Liver (tissue), 9 donors: ENCODE measurements around the gene CEP126. TPM values are rescaled to one million over a fixed set of nuclear protein-coding genes. Genes with fewer than 3 reads are reported as not detected.

ENCODE experiments used
- DNase-seq: peaks from one replicate; pipeline ENCODE4 v3.0.0-alpha.2; 2017; ENCODE audit warnings: low spot score
- H3K27ac ChIP-seq, 2 donors: one replicate each; pipeline ENCODE4 v1.7.0; 2013; ENCODE audit warnings: inconsistent platforms in 2 of 2, low read length in 2 of 2, control low read depth in 1 of 2, low read depth in 1 of 2, mild to moderate bottlenecking in 1 of 2
- H3K27me3 ChIP-seq, 4 donors: one replicate each; pipeline versions ENCODE4 v1.6.1 to v1.7.0; 2013; ENCODE audit warnings: low read length in 3 of 4, inconsistent platforms in 1 of 4, mild to moderate bottlenecking in 1 of 4, moderate library complexity in 1 of 4; ENCODE audit not compliant: control insufficient read depth in 4 of 4, insufficient read depth in 4 of 4
- H3K36me3 ChIP-seq, 4 donors: one replicate each; pipeline versions ENCODE4 v1.6.1 to v1.7.0; 2013; ENCODE audit warnings: low read length in 3 of 4, mild to moderate bottlenecking in 3 of 4, low read depth in 1 of 4, moderate library complexity in 1 of 4; ENCODE audit not compliant: control insufficient read depth in 4 of 4, insufficient read depth in 3 of 4
- H3K4me1 ChIP-seq, 4 donors: one replicate each; pipeline versions ENCODE4 v1.6.1 to v1.7.0; 2013; ENCODE audit warnings: low read length in 3 of 4, mild to moderate bottlenecking in 3 of 4, moderate library complexity in 1 of 4; ENCODE audit not compliant: control insufficient read depth in 4 of 4, insufficient read depth in 4 of 4
- H3K4me3 ChIP-seq, 3 donors: one replicate each; pipeline versions ENCODE4 v1.6.1 to v1.7.0; 2013; ENCODE audit warnings: low read length in 3 of 3, control low read depth in 1 of 3, low read depth in 1 of 3, mild to moderate bottlenecking in 1 of 3
- H3K9ac ChIP-seq, 2 donors: one replicate each; pipeline ENCODE4 v1.7.0; 2013; ENCODE audit warnings: low read length in 2 of 2, mild to moderate bottlenecking in 2 of 2, moderate library complexity in 2 of 2, control low read depth in 1 of 2, low read depth in 1 of 2
- H3K9me3 ChIP-seq, 4 donors: one replicate each; pipeline versions ENCODE4 v1.6.1 to v1.7.0; 2013; ENCODE audit warnings: low read length in 3 of 4; ENCODE audit not compliant: control insufficient read depth in 4 of 4
- ATF3 ChIP-seq: IDR thresholded peaks from 2 replicates; pipeline ENCODE4 v1.6.1; 2016; ENCODE audit warnings: antibody characterized with exemption
- CTCF ChIP-seq: fragments of 150-350 bp; IDR thresholded peaks from 2 replicates; pipeline ENCODE4 v1.5.1; 2017; ENCODE audit warnings: improper control_type of control experiment, low read depth, low read length; ENCODE audit not compliant: missing input control
- EGR1 ChIP-seq, 2 donors: IDR thresholded peaks; 2 replicates each; pipeline ENCODE4 v1.6.1; 2016 to 2018; ENCODE audit warnings: antibody characterized with exemption in 2 of 2, low read depth in 2 of 2
- FOXA1 ChIP-seq: IDR thresholded peaks from 2 replicates; pipeline ENCODE4 v1.6.1; 2016; ENCODE audit warnings: antibody characterized with exemption
- FOXA2 ChIP-seq: IDR thresholded peaks from 2 replicates; pipeline ENCODE4 v1.6.1; 2016; ENCODE audit warnings: antibody characterized with exemption
- GABPA ChIP-seq, 2 donors: IDR thresholded peaks in 1 of 2; conservative IDR thresholded peaks in 1 of 2; 2 replicates each; pipeline ENCODE4 v1.6.1; 2016; ENCODE audit warnings: antibody characterized with exemption in 2 of 2, mild to moderate bottlenecking in 1 of 2, moderate library complexity in 1 of 2
- HNF4A ChIP-seq, 2 donors: conservative IDR thresholded peaks; 2 replicates each; pipeline ENCODE4 v1.6.1; 2016; ENCODE audit warnings: antibody characterized with exemption in 2 of 2, mild to moderate bottlenecking in 2 of 2
- HNF4G ChIP-seq: IDR thresholded peaks from 2 replicates; pipeline ENCODE4 v1.6.1; 2016; ENCODE audit warnings: antibody characterized with exemption
- JUND ChIP-seq, 2 donors: IDR thresholded peaks; 2 replicates each; pipeline ENCODE4 v1.6.1; 2016; ENCODE audit warnings: antibody characterized with exemption in 2 of 2
- MAX ChIP-seq: IDR thresholded peaks from 2 replicates; pipeline ENCODE4 v1.6.1; 2016; ENCODE audit warnings: antibody characterized with exemption
- NR2F2 ChIP-seq: IDR thresholded peaks from 2 replicates; pipeline ENCODE4 v1.6.1; 2016; ENCODE audit warnings: antibody characterized with exemption
- RAD21 ChIP-seq, 2 donors: IDR thresholded peaks; 2 replicates each; pipeline ENCODE4 v1.6.1; 2016; ENCODE audit warnings: antibody characterized with exemption in 2 of 2, mild to moderate bottlenecking in 2 of 2
- REST ChIP-seq: IDR thresholded peaks from 2 replicates; pipeline ENCODE4 v1.6.1; 2016; ENCODE audit warnings: antibody characterized with exemption, mild to moderate bottlenecking
- RXRA ChIP-seq, 2 donors: IDR thresholded peaks; 2 replicates each; pipeline ENCODE4 v1.6.1; 2017 to 2018; ENCODE audit warnings: antibody characterized with exemption in 2 of 2, mild to moderate bottlenecking in 1 of 2
- SP1 ChIP-seq: IDR thresholded peaks from 2 replicates; pipeline ENCODE4 v1.6.1; 2018; ENCODE audit warnings: antibody characterized with exemption, mild to moderate bottlenecking
- TAF1 ChIP-seq: conservative IDR thresholded peaks from 2 replicates; pipeline ENCODE4 v1.6.1; 2016; ENCODE audit warnings: antibody characterized with exemption, mild to moderate bottlenecking
- YY1 ChIP-seq: IDR thresholded peaks from 2 replicates; pipeline ENCODE4 v1.6.1; 2016; ENCODE audit warnings: antibody characterized with exemption, mild to moderate bottlenecking
- WGBS: extraction: QIAGEN DNeasy Blood & Tissue Kit; methylation state at CpG from one replicate; pipeline ENCODE4 v1.1.7; 2013; 5-methylcytosine and 5-hydroxymethylcytosine counted together
- polyA plus RNA-seq, 2 donors: library from polyadenylated mRNA; stranded (reverse) in 1 of 2; unstranded in 1 of 2; fragments of 200-250 nt in 1 of 2; fragments of >200 nt in 1 of 2; fragmentation: Nextera tagmentation in 1 of 2; extraction: Ambion mirVana in 1 of 2; gene quantifications; one replicate each; pipeline versions ENCODE4 v1.2.1 to v1.2.3, GENCODE V29; 2013 to 2015
- total RNA-seq, 2 donors: library from RNA; depleted of rRNA; stranded (reverse); fragments of >200 nt; gene quantifications; one replicate each; pipeline ENCODE4 v1.2.3, GENCODE V29; 2014
- TF ChIP-seq, protein P1 (sequence below): IDR thresholded peaks from 2 replicates; pipeline ENCODE4 v1.6.1; 2016; ENCODE audit warnings: antibody characterized with exemption
- donor health status: healthy.
- donor health status: healthy.
- donor health status: healthy.
- donor health status: healthy.
- donor health status: healthy.

Gene CEP126
- total and polyA plus RNA-seq, 4 donors, result 0.02 to 0.75 (median 0.16) TPM

DNA sequence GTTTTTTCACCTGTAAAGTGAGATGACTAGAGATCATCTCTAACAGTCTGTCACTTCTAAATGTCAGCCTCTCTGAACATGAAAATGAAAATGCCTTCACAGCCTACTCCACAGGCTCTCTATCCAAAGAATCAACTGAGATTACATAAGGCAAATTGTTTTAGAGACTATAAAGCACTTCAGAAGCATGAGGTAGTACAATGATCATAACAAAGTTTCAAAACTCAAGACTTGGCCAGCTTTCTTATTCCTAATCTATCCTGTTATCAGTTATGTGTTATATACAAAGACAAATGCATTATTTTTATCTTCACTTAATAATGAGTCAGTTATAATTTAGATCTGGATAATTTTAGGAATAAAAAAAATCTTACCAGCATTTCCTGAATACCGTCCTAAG lies 20.3 kb upstream of the CEP126 start:
- TF ChIP-seq EGR1 (IDR thresholded peaks at IDR 0.05; ENCODE audit: low read depth in 2 of 2) (no peak), FOXA2 (no peak), REST (no peak), ATF3 (no peak), FOXA1 (no peak), RXRA (IDR thresholded peaks at IDR 0.05) (no peak), GABPA (IDR thresholded peaks at IDR 0.05 in 1 of 2, conservative IDR thresholded peaks at IDR 0.05 in 1 of 2) (no peak), HNF4A (conservative IDR thresholded peaks at IDR 0.05) (no peak), JUND (IDR thresholded peaks at IDR 0.05) (no peak), SP1 (no peak), MAX (no peak), HNF4G (no peak), NR2F2 (no peak), TAF1 (no peak), YY1 (no peak), CTCF (no peak), RAD21 (IDR thresholded peaks at IDR 0.05) (no peak)
- TF ChIP-seq, protein P1, sequence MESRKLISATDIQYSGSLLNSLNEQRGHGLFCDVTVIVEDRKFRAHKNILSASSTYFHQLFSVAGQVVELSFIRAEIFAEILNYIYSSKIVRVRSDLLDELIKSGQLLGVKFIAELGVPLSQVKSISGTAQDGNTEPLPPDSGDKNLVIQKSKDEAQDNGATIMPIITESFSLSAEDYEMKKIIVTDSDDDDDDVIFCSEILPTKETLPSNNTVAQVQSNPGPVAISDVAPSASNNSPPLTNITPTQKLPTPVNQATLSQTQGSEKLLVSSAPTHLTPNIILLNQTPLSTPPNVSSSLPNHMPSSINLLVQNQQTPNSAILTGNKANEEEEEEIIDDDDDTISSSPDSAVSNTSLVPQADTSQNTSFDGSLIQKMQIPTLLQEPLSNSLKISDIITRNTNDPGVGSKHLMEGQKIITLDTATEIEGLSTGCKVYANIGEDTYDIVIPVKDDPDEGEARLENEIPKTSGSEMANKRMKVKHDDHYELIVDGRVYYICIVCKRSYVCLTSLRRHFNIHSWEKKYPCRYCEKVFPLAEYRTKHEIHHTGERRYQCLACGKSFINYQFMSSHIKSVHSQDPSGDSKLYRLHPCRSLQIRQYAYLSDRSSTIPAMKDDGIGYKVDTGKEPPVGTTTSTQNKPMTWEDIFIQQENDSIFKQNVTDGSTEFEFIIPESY, result no peak
- no peak for DNase-seq

More for the DNA sequence above, 20.3 kb upstream of the CEP126 start:
- Histone ChIP-seq H3K27ac (no peak overlapping the region), H3K27me3 (no peaks in the 10 kb centered on the region), H3K9me3 (no peaks in the 10 kb centered on the region), H3K9ac (no peak overlapping the region), H3K36me3 (no peaks in the 10 kb centered on the region), H3K4me3 (no peak overlapping the region), H3K4me1 (no peaks in the 10 kb centered on the region)
- WGBS, result 72% methylated on average over 1 of the region's 1 CpG
